ENCODE data around the gene NAV2.

DNA sequence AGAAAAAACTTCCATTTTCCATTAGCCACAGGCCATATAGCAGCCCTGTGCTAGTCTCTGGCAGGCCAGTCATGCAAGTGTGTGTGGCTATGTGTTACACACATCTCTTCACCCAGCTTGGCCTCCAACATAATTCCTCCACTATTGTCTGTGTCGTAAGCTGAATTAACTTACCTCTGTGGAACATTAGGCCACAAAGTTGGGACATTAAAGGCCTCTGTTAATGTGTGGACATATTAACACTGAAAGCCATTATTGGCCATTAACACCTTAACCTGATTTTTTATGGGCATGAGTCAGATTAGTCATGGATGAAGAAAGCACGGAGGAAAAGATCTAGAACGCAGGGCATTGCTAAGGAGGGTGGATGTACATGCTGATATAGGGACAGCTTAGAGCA is 347.5 kb downstream of the NAV2 start:
- TF ChIP-seq, protein P1, sequence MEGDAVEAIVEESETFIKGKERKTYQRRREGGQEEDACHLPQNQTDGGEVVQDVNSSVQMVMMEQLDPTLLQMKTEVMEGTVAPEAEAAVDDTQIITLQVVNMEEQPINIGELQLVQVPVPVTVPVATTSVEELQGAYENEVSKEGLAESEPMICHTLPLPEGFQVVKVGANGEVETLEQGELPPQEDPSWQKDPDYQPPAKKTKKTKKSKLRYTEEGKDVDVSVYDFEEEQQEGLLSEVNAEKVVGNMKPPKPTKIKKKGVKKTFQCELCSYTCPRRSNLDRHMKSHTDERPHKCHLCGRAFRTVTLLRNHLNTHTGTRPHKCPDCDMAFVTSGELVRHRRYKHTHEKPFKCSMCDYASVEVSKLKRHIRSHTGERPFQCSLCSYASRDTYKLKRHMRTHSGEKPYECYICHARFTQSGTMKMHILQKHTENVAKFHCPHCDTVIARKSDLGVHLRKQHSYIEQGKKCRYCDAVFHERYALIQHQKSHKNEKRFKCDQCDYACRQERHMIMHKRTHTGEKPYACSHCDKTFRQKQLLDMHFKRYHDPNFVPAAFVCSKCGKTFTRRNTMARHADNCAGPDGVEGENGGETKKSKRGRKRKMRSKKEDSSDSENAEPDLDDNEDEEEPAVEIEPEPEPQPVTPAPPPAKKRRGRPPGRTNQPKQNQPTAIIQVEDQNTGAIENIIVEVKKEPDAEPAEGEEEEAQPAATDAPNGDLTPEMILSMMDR (IDR thresholded peaks at IDR 0.05; ENCODE audit: borderline replicate concordance, extremely low read depth, low read length, poor library complexity, severe bottlenecking): no peak
- TF ChIP-seq EZH2 (IDR thresholded peaks at IDR 0.05; ENCODE audit: borderline replicate concordance, low read depth, low read length, severe bottlenecking): no peak

Data from DND-41 (cell line).